Transverse colon (tissue), 4 donors: ENCODE results near the gene ARHGAP32.

Experiments used
- POLR2AphosphoS5 ChIP-seq, 3 donors: sonication (generic); formaldehyde crosslinking; IDR thresholded peaks; one replicate each; pipeline ENCODE4 v1.6.1; 2016; ENCODE audit warnings: antibody characterized with exemption in 3 of 3
- TF ChIP-seq, protein P1 (sequence below), 5 experiments: fragments of 200-600 bp in 3 of 5; fragments of 450-650 bp in 2 of 5; sonication (generic) in 3 of 5; IDR thresholded peaks; 1 replicate in 2 of 5; 2 replicates in 3 of 5; pipeline ENCODE4 v1.5.1; 2016 to 2017; ENCODE audit warnings: antibody characterized with exemption in 5 of 5, inconsistent platforms in 3 of 5, mild to moderate bottlenecking in 2 of 5, moderate library complexity in 1 of 5

DNA sequence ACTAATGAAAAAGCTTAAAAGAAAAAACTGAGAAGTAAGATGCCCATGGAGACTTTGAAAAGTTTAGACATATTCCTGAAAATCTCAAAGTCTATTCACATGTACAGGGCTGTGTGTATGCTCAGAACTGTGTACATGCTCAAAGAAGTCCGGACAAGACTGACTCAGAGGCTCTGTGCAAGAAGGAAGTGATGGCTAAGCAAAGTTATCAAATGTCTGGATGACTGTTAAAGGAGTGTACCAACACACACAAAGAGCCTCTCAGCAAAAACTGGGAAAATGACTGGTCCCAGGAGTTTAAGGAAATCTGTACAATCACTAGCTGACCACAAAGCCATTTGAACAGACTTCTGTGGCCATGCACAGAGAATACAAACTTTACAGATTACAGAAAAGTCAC lies 33.1 kb upstream of the ARHGAP32 start:
- TF ChIP-seq POLR2AphosphoS5 (IDR thresholded peaks at IDR 0.05): no peak
- TF ChIP-seq, protein P1, sequence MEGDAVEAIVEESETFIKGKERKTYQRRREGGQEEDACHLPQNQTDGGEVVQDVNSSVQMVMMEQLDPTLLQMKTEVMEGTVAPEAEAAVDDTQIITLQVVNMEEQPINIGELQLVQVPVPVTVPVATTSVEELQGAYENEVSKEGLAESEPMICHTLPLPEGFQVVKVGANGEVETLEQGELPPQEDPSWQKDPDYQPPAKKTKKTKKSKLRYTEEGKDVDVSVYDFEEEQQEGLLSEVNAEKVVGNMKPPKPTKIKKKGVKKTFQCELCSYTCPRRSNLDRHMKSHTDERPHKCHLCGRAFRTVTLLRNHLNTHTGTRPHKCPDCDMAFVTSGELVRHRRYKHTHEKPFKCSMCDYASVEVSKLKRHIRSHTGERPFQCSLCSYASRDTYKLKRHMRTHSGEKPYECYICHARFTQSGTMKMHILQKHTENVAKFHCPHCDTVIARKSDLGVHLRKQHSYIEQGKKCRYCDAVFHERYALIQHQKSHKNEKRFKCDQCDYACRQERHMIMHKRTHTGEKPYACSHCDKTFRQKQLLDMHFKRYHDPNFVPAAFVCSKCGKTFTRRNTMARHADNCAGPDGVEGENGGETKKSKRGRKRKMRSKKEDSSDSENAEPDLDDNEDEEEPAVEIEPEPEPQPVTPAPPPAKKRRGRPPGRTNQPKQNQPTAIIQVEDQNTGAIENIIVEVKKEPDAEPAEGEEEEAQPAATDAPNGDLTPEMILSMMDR (IDR thresholded peaks at IDR 0.05): no peak
